GM19035 (cell line): ENCODE measurements around the gene ARSJ.

Experiments used
- ATAC-seq: cut with Tn5 transposase; IDR thresholded peaks from one replicate; pipeline ENCODE4 v1.9.1; 2021; ENCODE audit not compliant: unreplicated experiment

Gene ARSJ

DNA sequence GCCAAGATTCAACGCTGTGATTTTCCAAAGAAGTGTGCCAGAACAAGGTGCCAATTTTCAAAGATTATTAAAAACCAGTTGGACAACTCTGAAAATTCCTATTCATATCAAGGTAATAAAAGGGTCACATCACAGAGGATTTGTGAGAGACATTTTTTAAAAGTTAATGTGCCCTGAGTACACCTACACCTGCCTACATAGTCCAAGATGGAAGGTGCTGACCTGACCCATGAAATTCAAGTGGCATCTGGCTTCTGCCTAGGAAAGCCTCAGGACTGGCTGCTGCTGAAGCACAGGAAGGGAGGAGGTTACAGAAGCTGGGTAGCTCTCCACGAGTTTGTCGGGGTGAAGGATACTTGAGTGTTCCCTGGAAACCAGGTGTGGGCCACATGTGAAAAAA lies 11.4 kb upstream of the ARSJ start:
- ATAC-seq: no peak

DNA sequence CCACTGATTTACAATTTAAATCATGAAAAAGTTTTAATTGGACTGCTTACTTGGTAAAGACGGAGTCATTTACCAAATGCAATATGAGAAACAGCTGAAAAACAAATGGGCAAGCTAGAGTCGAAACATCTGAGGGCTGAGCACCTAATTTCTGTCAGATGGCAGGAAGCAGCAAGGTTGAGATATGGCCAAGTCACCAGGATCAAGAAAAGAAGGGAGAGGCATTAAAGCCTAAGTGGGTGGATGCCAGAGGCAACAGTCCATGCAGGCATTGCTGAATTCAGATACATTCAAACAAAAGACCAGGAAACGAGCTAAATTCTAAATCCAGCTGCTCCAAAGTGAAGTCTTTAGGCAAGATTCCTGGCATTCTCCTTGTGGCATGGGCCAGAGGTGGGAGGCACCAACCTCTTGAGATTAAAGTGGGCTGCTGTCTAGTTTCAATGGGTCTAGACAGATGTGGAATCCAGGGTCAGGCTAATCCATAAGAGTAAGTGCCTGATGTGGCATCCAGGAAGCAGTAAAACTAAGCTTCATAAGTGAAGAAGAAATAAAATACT lies 8.0 kb upstream of the ARSJ start:
- ATAC-seq: no peak

DNA sequence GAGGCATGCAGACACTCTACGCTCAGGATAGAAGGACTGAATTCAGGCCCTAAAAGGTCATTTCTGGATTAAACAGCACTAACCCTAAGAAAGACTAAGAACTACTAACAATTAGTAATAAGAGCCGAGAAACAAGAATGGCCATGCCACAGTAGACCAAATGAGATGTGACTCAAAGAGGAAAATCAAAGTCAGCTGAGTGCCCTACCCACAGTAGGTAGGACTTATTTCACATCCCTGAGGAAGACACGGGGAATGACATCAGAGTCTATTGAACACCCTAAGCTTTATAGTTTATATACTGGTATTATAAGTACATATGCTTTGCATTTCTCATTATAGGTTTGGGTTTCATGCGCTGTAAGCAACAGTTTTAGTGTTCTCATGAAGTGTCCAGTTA lies 2.7 kb upstream of the ARSJ start:
- ATAC-seq: no peak

DNA sequence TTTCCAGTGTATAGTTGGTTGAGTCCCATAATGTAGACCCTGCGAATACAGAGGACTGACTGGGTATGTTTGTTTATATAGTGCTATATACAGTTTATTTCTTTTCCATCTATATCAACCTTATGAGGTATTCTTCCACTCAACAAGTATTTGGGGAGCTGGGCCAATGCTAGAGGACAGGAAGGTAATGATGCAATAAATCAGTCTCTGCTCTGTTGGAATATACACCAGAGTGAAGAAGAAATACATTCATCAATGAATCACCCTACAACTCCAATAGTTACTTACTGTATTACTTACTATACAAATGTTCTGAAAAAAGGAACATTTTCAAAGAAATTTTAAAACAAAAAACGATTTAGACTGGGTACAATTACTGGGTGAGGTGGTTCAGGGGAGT lies 2.1 kb upstream of the ARSJ start:
- ATAC-seq: no peak

DNA sequence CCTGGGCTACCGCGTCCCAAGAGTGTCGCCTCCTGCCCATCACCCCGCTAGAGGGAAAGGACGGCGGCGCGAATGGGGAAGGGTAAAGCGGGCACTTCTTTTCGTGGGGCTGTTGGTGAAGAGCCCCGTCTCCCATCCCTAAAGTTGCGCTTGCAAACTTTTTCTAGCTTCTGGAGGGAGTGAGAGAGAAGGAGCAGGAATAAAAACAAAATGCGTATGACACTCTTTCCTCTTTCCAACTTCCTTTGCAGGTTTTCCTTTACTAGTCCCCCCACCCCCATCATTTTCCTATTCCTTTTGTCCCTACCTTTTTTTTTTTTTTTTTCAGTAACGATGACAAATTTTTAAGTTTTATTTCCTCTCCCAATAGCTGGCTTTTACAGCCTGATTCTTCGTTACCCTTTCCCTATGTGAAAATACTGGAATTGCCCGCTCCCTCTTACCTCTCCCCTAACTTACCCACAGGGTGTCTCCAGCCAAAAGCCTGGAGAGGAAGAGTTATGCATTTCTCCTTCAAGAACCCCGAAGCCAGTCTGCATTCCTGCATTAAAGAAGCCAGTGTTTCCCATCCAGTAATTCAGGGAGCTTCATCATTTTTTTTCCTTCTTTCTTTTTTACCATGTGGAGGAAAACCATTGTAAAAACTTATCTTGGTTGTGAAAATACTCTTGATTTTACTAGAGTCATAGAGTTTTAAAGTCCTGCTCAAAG lies 613 bp upstream of the ARSJ start:
- ATAC-seq: no peak

DNA sequence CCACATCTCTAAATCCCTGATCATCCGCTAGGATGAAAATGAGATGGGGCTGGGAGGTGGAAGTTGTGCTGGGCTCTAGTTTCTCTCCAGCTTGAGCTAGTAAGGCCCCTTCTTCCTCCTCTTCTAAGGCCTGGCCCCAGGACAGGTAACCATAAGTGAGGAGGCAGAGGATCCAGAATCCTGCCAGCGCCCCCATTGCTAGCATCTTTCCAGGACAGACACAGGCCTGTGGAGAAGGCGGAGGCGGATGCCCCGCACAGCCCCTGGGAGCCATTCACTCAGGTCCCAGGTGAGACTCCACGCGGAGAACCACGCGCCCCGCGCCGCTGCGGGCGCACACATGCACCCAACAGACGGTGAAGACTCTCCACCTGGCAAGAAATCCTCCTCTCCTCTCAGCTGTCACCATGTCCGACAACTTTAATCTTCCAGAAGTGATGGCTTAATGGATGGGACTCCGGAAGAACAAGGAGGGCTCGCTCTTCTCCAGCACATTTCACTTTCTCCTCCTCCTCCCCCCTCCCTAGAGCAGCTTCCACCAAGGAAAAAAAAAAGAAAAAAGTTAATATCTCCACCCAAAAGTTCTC lies 793 bp downstream of the ARSJ start:
- ATAC-seq: no peak

DNA sequence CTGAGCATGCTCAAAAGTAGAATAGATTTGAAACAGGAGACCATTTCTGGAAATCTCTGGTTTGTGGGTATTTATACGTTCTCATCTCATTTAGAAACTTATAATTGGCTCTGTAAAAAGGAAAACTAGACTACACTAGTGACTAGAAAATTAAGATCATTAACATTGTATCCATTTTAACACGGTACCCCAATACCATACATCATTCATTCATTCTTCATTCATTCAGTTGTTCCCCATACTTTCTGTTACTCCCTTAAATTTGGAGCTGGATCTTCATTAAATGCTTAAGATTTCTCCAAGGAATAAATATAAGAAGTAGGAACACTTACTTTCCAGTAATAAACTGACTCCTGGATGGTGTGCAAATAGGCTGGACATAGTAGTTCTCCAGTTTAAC lies 1.3 kb downstream of the ARSJ start:
- no peak for ATAC-seq

DNA sequence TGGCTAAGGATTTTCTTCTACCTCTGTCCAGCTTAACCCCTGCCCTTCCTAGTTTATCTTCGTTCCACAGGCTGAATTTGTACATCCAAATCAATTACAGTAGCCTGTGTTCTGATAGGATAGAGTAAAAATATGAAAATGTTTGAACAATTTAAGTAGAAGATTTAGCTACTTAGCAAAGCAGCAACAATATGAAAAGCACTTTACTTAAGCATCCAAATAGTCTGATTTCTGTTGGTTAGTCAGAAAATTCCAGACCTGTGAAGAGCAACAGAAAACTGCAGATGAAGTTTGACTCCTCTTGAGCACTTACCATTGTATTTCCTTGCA lies 2.0 kb downstream of the ARSJ start:
- ATAC-seq: no peak

DNA sequence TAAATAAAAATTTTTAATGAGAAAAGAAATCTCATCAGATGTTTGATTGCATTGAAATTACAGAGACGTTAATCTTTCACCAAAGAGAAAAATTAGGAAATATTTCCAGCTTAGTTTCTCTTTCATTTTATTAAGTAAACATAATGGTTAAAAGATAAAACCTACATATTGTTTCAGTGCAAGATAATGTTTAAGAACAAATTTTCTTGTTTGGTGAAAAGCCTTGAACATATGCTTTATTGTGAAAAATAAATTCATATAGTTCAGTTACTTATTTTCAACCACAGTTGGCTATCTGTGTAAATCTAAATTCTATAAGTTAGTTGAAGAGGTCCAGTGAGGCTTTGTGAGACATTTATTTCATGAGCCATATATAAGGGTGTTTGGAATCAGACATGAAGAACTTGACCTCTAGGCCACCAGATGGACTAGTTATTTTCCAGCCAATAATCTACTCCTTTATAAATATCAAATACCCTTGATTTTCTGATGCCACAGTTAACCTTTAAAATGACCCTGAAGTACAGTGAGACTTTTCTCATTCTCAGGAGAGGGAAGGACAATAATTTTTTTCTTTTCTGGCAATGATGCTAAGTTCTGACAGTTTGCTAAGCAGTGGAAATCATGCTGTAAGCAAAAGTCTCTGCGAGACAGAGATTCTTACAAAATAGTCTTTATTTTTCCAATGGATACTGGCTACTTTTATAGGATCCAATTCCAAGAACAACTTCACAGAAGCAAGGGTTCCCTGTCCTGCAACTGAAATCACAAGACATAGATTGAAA lies 2.5 kb downstream of the ARSJ start:
- ATAC-seq: no peak

DNA sequence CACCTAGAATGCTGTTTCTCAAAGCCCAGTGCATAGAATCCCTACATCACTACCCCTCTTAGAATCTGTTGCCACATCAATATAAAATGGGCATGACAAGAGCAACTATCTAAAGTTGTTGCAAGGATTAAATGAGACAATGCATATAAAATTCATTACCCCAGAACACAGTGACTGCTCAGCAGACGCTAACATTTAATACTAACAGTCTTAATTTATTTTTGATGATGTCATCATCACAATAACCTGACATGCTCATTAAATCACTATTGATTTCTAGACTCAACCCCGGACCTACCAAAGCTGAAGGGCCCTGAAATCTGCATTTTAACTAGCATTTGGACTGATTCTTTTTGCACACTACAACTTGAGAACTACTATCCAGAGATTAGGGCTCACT lies 3.9 kb downstream of the ARSJ start:
- no peak for ATAC-seq

DNA sequence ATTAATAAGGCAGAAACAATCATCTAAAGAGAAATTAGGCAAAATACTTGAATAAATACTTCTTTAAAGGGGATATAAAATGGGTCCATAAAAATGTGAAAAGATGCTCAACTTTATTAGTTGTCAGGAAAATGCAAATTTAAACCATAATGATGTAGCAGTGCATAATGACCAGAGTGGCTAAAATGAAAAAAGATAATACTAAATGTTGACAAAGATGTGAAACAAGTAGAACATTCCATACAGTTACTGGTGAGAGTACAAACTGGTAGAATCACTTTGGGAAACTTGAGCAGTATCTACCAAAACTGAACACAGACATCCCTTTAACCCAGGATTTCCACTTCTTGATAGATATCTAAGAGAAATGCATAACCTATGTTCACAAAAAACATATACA lies 5.0 kb downstream of the ARSJ start:
- no peak for ATAC-seq

DNA sequence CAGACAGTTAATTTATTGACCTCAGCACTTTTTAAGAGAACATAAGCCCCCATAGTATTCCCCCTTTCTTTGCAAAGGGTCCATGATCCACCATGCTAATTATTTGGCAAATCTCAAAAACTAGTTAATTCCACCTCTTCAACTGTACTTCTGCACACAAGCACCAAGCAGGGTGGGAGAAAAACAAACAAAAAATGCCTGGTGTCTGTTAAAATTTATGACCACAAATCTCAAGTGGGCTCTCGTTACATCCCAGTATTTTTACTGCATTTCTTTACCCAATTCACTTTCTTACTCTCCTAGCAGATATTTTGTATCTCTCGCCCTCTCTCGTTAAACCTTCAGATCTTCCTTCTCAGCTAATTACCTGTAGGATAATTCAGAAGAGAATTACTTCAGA lies 6.1 kb downstream of the ARSJ start:
- no peak for ATAC-seq

DNA sequence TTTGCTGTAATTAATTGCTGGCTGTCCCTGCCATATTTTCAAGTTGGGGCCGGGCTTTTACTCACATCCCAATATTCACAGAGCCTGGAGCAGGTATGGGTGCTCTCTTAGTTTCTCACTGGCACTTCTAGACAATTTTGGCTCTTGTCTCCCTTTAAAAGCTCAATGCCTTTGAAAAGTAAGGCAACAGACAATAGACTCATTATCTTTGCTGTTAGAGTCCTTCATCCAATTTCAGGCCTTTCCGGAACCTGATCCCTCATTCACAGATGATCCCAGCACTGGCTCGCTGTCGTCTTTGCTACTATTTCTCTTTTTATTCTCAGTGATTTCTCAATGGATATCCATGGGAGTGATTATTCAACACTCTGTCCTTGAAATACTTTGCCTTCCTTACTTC lies 6.7 kb downstream of the ARSJ start:
- ATAC-seq: no peak

DNA sequence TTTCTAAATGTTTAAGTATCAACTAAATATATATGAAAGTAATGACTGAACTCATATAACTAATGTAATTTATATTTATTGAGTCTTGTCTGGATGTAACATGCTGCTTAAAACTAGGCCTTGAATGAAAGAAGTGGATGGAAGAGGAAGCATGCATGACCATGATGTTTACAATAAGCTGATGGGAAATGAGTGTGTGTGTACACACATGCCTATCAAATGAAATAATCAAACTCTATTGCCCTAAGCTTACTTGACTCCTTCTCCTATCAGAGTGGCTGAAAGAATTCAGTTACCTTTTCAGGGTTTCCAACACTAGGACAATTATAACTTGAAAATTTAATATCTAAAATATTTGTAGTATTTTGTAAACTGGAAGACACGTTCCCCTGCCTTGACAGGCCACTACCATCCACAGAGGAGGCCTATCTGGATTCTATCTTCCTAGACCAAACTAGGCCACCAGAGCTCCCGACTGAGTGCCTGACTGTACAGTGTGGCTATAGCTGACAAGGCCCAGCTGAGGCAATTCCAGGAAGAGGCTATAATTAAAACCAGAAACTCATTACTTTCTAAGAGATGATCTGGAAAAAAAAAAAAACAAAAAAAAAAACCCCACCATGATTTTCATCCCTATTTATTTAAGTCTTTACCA lies 7.6 kb downstream of the ARSJ start:
- ATAC-seq: no peak

DNA sequence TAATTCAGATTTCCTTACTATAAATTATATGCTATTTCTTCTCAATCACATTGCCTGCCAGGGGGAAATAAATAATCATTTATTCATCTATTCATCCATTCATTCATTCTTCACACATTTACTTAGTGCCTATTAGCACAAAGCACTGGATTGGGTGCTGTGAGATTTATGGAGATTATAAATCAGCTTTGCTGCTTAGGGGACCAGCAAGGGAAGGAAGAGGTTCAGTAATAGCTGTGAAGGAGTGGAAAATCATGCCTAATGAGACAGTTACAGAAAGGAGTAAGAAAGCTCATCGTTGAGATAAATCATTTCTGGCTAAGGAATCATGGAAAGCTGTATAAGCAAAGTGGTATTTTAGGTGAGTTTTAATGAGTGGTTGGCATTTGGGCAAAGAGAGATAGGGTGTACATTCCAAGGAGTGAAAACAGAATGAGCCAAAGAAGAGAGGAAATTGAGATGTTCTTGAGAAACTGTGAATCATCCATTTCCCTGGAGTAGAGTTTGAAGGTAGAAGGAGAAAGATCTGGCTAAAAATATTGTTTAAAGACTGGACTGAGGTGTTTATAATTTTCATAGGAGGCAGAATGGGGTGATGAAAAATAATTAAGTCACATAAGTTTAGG lies 9.6 kb downstream of the ARSJ start:
- no peak for ATAC-seq

DNA sequence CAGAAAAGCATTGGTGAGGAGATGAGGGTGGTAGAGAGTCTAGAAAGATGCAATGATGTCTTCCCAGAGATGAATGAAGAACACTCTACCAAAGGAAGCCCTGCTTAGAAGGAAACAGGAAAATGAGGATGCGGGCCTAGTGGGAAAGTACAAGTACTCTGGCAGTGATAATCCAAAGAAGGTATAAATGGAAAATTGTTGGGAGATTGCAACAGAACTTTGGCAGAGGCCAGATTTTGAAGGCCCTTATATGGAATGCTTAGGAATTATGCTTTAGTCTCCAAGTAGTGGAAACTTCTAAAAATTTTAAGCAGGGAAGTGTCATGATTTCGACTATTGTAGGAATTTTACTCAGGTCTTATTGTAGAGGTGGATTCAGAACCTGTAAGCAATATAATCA lies 11.0 kb downstream of the ARSJ start:
- no peak for ATAC-seq

DNA sequence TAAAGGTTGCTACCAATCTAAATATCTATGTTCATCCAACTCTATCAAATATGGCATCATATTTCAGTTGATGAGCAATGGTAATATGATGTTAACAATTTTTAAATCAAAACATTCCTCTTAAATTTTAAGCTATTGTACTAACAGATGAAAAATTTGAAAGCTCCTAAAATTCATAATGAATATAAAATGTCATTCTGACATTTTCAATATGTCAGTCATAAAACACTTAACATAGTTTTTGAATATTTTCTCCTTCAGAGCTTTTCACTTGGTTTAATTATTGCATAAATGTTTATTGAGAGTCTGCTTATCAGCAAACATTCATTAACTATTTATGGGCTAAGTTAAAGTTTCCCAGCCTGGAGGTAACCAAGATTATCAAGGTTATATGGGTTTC lies 11.8 kb downstream of the ARSJ start:
- ATAC-seq: no peak

DNA sequence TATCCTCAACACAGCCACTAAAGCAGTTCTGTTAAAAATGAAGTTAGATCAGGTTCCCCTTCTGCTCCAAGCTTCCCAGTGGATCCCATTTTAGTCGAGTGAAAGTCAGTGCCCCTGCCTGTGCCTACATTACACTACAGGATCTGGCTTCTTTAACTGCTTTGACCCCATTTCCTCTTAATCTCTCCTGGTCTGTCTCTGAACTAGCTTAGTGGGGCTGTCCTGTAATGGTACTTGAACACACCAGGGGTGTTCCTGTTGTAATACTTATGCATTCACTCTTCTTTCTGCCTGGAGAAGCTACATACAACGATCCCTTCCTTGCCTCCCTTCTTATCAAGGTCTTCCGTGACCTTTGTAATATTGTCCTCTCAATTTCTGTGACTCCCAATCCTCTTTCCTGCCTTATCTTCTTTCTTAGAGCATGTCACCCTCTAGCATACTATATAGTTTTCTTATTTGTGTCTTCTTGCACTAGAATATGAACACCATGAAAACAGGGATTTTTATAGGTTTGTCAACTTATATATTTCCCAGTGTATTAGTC lies 16.7 kb downstream of the ARSJ start:
- ATAC-seq: no peak

DNA sequence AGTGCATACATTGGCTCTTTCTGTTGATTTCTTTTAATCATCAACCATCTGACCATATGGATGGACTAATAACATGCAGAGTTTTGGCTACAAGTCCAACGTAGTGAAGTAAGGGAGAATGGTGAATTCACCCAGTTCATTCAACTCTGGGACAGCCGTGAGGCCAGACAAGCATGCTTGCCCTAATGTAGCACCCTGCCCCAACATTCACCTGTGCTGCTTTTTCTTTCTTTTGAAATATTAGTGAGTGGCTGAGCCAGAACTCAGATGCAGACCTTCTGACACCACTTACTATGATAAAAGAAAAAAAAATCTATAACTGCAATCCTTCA lies 17.5 kb downstream of the ARSJ start:
- no peak for ATAC-seq

DNA sequence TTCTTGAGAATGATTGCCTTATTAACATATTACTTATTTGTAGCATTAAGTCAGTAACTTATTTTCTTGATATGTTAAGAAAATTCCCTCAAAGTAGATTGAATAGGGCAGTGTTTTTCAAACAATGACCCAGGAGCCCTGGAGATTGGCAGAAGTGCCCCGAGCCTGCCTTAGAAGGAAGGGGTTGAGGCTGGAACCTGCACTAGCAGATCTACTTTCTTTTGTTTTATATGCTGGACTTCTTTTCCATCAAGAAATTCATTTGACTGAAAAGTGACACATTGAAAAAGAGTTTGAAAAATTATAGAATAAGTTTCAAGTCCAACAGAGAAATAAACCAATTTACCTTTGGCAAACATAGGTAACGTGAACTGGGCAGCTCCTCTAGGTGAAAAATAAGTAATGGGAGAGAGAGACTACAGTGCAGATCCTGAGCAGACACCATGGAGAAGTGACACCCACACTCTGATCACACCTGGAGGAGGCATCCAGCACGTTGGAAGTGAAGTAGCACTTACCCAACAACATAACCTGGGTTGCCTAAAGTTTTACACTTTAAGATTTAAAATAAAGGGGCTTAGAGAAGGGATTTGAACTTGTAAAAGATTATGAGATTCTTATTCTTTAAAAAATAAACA lies 18.6 kb downstream of the ARSJ start:
- no peak for ATAC-seq

DNA sequence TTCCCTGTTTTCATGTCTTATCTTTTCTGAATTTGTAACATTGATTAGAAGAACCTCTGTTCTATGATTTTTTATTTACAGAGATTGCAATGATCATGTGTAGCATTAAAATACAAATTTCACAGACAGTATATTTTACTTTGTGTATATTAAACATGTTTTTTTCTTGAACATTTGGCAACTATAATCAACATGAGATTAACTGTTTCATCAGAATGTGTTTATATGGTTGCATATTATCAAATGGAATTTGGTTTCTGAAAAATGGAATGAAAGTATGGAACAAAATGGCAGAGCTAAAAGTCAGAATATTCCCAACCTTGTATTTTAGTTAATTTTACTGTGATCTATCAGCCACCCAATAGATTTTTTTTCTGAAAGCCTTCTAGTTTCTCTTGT lies 19.9 kb downstream of the ARSJ start:
- ATAC-seq: no peak
